Endothelial cell of umbilical vein (primary cell): Measurements from ENCODE around the gene UBE2K. TPM values are rescaled to one million over a fixed set of nuclear protein-coding genes. Genes with fewer than 3 reads are reported as not detected.

Experiments used
- BruUV-seq: library from RNA; stranded (reverse); fragments of 400-500 nt; replicated peaks from 2 replicates; lab custom pipeline; 2021; lab: Mats Ljungman, UMichigan
- CTCF ChIA-PET: fragments of 300-600, 350-600 bp; sonication (Branson Sonifier 250); formaldehyde crosslinking; loops from one replicate; lab custom pipeline; 2021; ENCODE audit warnings: antibody characterized with exemption, inconsistent platforms; lab: Charles Lee
- POLR2A ChIA-PET: fragments of 300-600, 350-600 bp; sonication (Branson Sonifier 250); formaldehyde crosslinking; loops from one replicate; lab custom pipeline; 2021; ENCODE audit warnings: antibody characterized with exemption, inconsistent platforms; lab: Charles Lee
- DNase-seq: peaks from one replicate; pipeline ENCODE4 v3.0.0-alpha.2; 2011; ENCODE audit warnings: low read depth, low spot score
- FAIRE-seq: peaks from 2 replicates; lab custom pipeline; 2011; peaks lifted over from hg19 to GRCh38; lab: Jason Lieb, UNC
- H2AFZ ChIP-seq: 2 replicates; pipeline ENCODE4 v1.6.0; 2012; ENCODE audit warnings: low read depth, low read length, control low read depth, inconsistent platforms
- H3K27ac ChIP-seq: 2 replicates; pipeline ENCODE4 v1.5.1; 2011; ENCODE audit warnings: low read depth, mild to moderate bottlenecking, control low read depth, low read length, moderate library complexity; ENCODE audit not compliant: insufficient read depth
- H3K27me3 ChIP-seq, 2 experiments: 2 replicates each; pipeline versions ENCODE4 v1.6.0 to v1.6.1; 2011; ENCODE audit warnings: low read length in 2 of 2, mixed read lengths in 1 of 2; ENCODE audit not compliant: control insufficient read depth in 2 of 2, insufficient read depth in 2 of 2
- H3K36me3 ChIP-seq, 2 experiments: 2 replicates in 1 of 2; 3 replicates in 1 of 2; pipeline ENCODE4 v1.5.1; 2011; ENCODE audit warnings: low read length in 2 of 2, mild to moderate bottlenecking in 1 of 2, moderate library complexity in 1 of 2; ENCODE audit not compliant: control insufficient read depth in 2 of 2, insufficient read depth in 2 of 2; ENCODE audit errors: extremely low read depth in 1 of 2
- H3K4me1 ChIP-seq: 3 replicates; pipeline ENCODE4 v1.5.1; 2011; ENCODE audit warnings: mild to moderate bottlenecking, low read length; ENCODE audit not compliant: control insufficient read depth, insufficient read depth; ENCODE audit errors: extremely low read depth
- H3K4me2 ChIP-seq: 2 replicates; pipeline ENCODE4 v1.6.1; 2011; ENCODE audit warnings: low read length, control low read depth, mixed read lengths; ENCODE audit not compliant: insufficient read depth
- H3K4me3 ChIP-seq, 3 experiments: fragments of 200-600 bp in 1 of 3; sonication (generic), shearing (Covaris generic) in 1 of 3; replicated peaks in 1 of 3; 2 replicates each; pipeline ENCODE4 v1.5.1; 2011 to 2016; ENCODE audit warnings: control low read depth in 3 of 3, low read length in 3 of 3, mild to moderate bottlenecking in 2 of 3, inconsistent platforms in 1 of 3, low read depth in 1 of 3, moderate library complexity in 1 of 3; ENCODE audit not compliant: insufficient read depth in 1 of 3
- H3K79me2 ChIP-seq: 2 replicates; pipeline ENCODE4 v1.6.0; 2012; ENCODE audit warnings: low read length, inconsistent platforms; ENCODE audit not compliant: control insufficient read depth, insufficient read depth
- H3K9ac ChIP-seq: replicated peaks from 2 replicates; pipeline ENCODE3; 2011; ENCODE audit warnings: low read length, control low read depth; ENCODE audit not compliant: insufficient read depth; ENCODE audit errors: extremely low read depth
- H3K9me1 ChIP-seq: replicated peaks from 3 replicates; pipeline ENCODE4 v1.6.0; 2011; ENCODE audit warnings: mild to moderate bottlenecking, low read length; ENCODE audit not compliant: control insufficient read depth, insufficient read depth; ENCODE audit errors: extremely low read depth
- H3K9me3 ChIP-seq: replicated peaks from 2 replicates; pipeline ENCODE4 v1.5.1; 2012; ENCODE audit warnings: low read length, inconsistent platforms; ENCODE audit not compliant: control insufficient read depth, insufficient read depth
- H4K20me1 ChIP-seq: replicated peaks from 2 replicates; pipeline ENCODE3; 2011; ENCODE audit warnings: mild to moderate bottlenecking, low read length; ENCODE audit not compliant: control insufficient read depth, insufficient read depth; ENCODE audit errors: extremely low read depth
- CTCF ChIP-seq, 2 donors: IDR thresholded peaks; 1 replicate in 1 of 2; 2 replicates in 1 of 2; pipeline ENCODE4 v1.5.1; 2011; ENCODE audit warnings: low read length in 2 of 2, mild to moderate bottlenecking in 2 of 2, moderate library complexity in 2 of 2, control low read depth in 1 of 2, inconsistent platforms in 1 of 2, low read depth in 1 of 2; ENCODE audit not compliant: insufficient read depth in 1 of 2; ENCODE audit errors: extremely low read depth in 1 of 2
- EZH2 ChIP-seq: IDR thresholded peaks from 2 replicates; pipeline ENCODE4 v1.6.1; 2012; ENCODE audit warnings: borderline replicate concordance, low read depth, mild to moderate bottlenecking, moderate library complexity, low read length, inconsistent platforms; ENCODE audit not compliant: severe bottlenecking
- FOS ChIP-seq: IDR thresholded peaks from 2 replicates; pipeline ENCODE4 v1.6.1; 2011; ENCODE audit warnings: mild to moderate bottlenecking, low read length, moderate library complexity, borderline replicate concordance; ENCODE audit not compliant: insufficient read depth
- GATA2 ChIP-seq: IDR thresholded peaks from 2 replicates; pipeline ENCODE4 v1.7.0; 2011; ENCODE audit warnings: low read depth, mild to moderate bottlenecking, moderate library complexity, mixed read lengths, low read length; ENCODE audit not compliant: insufficient read length, insufficient read depth
- JUN ChIP-seq: IDR thresholded peaks from 2 replicates; pipeline ENCODE4 v1.6.1; 2011; ENCODE audit warnings: borderline replicate concordance, low read depth; ENCODE audit not compliant: insufficient read length, insufficient read depth
- MAX ChIP-seq: IDR thresholded peaks from 2 replicates; pipeline ENCODE4 v1.6.1; 2011; ENCODE audit not compliant: insufficient read depth, insufficient read length
- MYC ChIP-seq: IDR thresholded peaks from one replicate; pipeline ENCODE4 v1.6.1; 2011; ENCODE audit warnings: mild to moderate bottlenecking, low read depth, low read length
- POLR2A ChIP-seq: IDR thresholded peaks from 2 replicates; pipeline ENCODE4 v1.6.1; 2012; ENCODE audit warnings: low read depth, mild to moderate bottlenecking, control low read depth, low read length
- POLR2AphosphoS5 ChIP-seq: IDR thresholded peaks from 2 replicates; pipeline ENCODE4 v1.6.1; 2012; ENCODE audit warnings: low read depth, mild to moderate bottlenecking, control low read depth, low read length, moderate library complexity; ENCODE audit not compliant: insufficient read depth
- dilution Hi-C: fragments of 300-500 bp; cut with MboI; formaldehyde crosslinking; loops from one replicate; pipeline ENCODE4 v1.15.0; 2019; ENCODE audit warnings: low sequenced_read_pairs; ENCODE audit not compliant: extremely low pct_ligation_motif_present
- intact Hi-C: fragments of 100-400 bp; cut with micrococcal nuclease; formaldehyde crosslinking; loops from one replicate; pipeline ENCODE4 v1.10.0; 2022
- polyA plus RNA-seq, 4 experiments: library from polyadenylated mRNA; depleted of rRNA in 3 of 4; stranded (reverse) in 3 of 4; unstranded in 1 of 4; fragments of >200 nt; gene quantifications; 2 replicates each; pipeline versions ENCODE4 v1.2.1 to v1.2.3, GENCODE V29; 2011 to 2012; ENCODE audit warnings: missing spikeins in 1 of 4
- total RNA-seq: library from RNA; stranded (reverse); gene quantifications from 2 replicates; pipeline ENCODE4 v1.2.3, GENCODE V29; 2021

Gene UBE2K
- total and polyA plus RNA-seq, 2 donors (not counting 3 experiments of a cell fraction or from before 2014, with no cell fraction given), result 32.5 to 97.8 TPM

DNA sequence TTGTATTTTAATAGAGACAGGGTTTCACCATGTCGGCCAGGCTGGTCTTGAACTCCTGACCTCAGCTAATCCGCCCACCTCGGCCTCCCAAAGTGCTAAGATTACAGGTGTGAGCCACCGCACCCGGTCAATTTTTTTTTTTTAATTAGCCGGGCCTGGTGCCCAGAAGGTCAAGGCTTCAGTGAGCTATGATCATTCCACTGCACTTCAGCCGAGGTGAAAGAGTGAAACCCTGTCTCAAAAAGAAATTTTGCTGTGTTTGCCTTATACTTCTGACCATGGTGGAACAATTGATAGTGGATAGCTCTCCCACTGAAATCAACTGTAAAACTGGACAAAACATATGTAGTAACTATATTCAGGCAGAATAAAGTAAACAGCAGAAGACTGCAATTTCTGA, 35.3 kb upstream of the UBE2K start:
- POLR2A ChIA-PET, result no interaction called here
- H3K27me3 ChIP-seq, result no peaks in the 10 kb centered on the region
- TF ChIP-seq MYC (no peak), MAX (no peak), GATA2 (no peak), POLR2AphosphoS5 (no peak), FOS (no peak), EZH2 (no peak), POLR2A (no peak), CTCF (IDR thresholded peaks at IDR 0.05; ENCODE audit: extremely low read depth in 1 of 2, insufficient read depth in 1 of 2, low read depth in 1 of 2, low read length in 2 of 2) (no peak), JUN (no peak)
- no TSS peak for BruUV-seq
- dilution Hi-C loops, result no loop called here
- H3K9me1 ChIP-seq, result no peaks in the 10 kb centered on the region
- H2AFZ ChIP-seq, result no peak overlapping the region
- no peak for DNase-seq
- no peaks in the 10 kb centered on the region for H3K4me1 ChIP-seq
- no peak overlapping the region for H3K4me2 ChIP-seq
- no peaks in the 10 kb centered on the region for H3K79me2 ChIP-seq
- no peak overlapping the region for H3K9ac ChIP-seq
- no peaks in the 10 kb centered on the region for H3K36me3 ChIP-seq
- CTCF ChIA-PET, result interaction anchor here (2.0 kb wide), 1 partner anchor 193 kb away, joined by 7 read pairs; no protein-coding TSS in a partner anchor
- no peaks in the 10 kb centered on the region for H3K9me3 ChIP-seq
- no peak for FAIRE-seq
- intact Hi-C loops, result no loop called here
- no peak overlapping the region for H3K27ac ChIP-seq
- H4K20me1 ChIP-seq, result no peaks in the 10 kb centered on the region
- H3K4me3 ChIP-seq, result no peak overlapping the region
